ENCODE measurements around the gene VASN.

Gene VASN

GRCh38 chr16:4361033-4361943, 10.4 kb upstream of the VASN start:
- no peak for DNase-seq (ENCODE audit: low spot score)
- TF ChIP-seq, protein P1, sequence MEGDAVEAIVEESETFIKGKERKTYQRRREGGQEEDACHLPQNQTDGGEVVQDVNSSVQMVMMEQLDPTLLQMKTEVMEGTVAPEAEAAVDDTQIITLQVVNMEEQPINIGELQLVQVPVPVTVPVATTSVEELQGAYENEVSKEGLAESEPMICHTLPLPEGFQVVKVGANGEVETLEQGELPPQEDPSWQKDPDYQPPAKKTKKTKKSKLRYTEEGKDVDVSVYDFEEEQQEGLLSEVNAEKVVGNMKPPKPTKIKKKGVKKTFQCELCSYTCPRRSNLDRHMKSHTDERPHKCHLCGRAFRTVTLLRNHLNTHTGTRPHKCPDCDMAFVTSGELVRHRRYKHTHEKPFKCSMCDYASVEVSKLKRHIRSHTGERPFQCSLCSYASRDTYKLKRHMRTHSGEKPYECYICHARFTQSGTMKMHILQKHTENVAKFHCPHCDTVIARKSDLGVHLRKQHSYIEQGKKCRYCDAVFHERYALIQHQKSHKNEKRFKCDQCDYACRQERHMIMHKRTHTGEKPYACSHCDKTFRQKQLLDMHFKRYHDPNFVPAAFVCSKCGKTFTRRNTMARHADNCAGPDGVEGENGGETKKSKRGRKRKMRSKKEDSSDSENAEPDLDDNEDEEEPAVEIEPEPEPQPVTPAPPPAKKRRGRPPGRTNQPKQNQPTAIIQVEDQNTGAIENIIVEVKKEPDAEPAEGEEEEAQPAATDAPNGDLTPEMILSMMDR (IDR thresholded peaks at IDR 0.05; ENCODE audit: borderline replicate concordance, control extremely low read depth, extremely low read depth, insufficient read depth, missing control alignments): no peak
- in situ Hi-C loops (cut with MboI; ENCODE audit: low sequenced_read_pairs, unreplicated experiment): no loop called here

- in situ Hi-C loops (cut with MboI; ENCODE audit: low sequenced_read_pairs, unreplicated experiment): no loop called here
- TF ChIP-seq, protein P1 (IDR thresholded peaks at IDR 0.05; ENCODE audit: borderline replicate concordance, control extremely low read depth, extremely low read depth, insufficient read depth, missing control alignments): no peak
- no peak for DNase-seq (ENCODE audit: low spot score)
These were observed 9.7 kb upstream of the VASN start for GRCh38 chr16:4361944-4362311.

- no peak for DNase-seq (ENCODE audit: low spot score)
- TF ChIP-seq, protein P1 (IDR thresholded peaks at IDR 0.05; ENCODE audit: borderline replicate concordance, control extremely low read depth, extremely low read depth, insufficient read depth, missing control alignments): no peak
- in situ Hi-C loops (cut with MboI; ENCODE audit: low sequenced_read_pairs, unreplicated experiment): no loop called here
These were observed 9.0 kb upstream of the VASN start for GRCh38 chr16:4362476-4363135.

GRCh38 chr16:4364196-4365013, 7.2 kb upstream of the VASN start:
- TF ChIP-seq, protein P1 (IDR thresholded peaks at IDR 0.05; ENCODE audit: borderline replicate concordance, control extremely low read depth, extremely low read depth, insufficient read depth, missing control alignments): no peak
- in situ Hi-C loops (cut with MboI; ENCODE audit: low sequenced_read_pairs, unreplicated experiment): no loop called here
- DNase-seq (ENCODE audit: low spot score): no peak

GRCh38 chr16:4365014-4365406, 6.6 kb upstream of the VASN start:
- in situ Hi-C loops (cut with MboI; ENCODE audit: low sequenced_read_pairs, unreplicated experiment): no loop called here
- TF ChIP-seq, protein P1 (IDR thresholded peaks at IDR 0.05; ENCODE audit: borderline replicate concordance, control extremely low read depth, extremely low read depth, insufficient read depth, missing control alignments): no peak
- DNase-seq (ENCODE audit: low spot score): no peak

DNA sequence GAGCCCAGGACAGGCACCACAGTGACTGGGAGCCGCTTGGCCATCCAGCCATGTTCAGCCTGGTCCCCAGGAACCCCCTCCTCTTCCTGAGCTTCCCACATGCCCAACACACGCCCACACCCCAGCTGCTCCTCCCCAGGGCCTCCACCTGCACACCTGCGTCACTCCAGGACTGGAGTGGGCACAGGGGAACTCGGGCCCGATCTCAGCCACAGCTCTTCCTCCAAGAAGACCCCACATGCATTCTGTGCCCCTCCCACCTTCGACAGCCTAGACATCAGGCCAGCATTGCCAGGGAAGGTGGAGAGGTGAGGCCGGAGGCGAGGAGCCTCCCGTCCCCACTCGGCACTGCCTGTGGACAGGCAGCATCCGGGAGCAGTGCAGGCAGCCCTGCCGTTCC, 6.0 kb upstream of the VASN start:
- TF ChIP-seq, protein P1 (IDR thresholded peaks at IDR 0.05; ENCODE audit: borderline replicate concordance, control extremely low read depth, extremely low read depth, insufficient read depth, missing control alignments): no peak
- in situ Hi-C loops (cut with MboI; ENCODE audit: low sequenced_read_pairs, unreplicated experiment): no loop called here
- DNase-seq (ENCODE audit: low spot score): no peak

All from GM13976 (cell line).